Panc1 (cell line): Measurements from ENCODE around the gene SLAMF1. TPM values are rescaled to one million over a fixed set of nuclear protein-coding genes. Genes with fewer than 3 reads are reported as not detected.

Experiments
- ATAC-seq: fragments of 200-7000 bp; cut with Tn5 transposase; 2 replicates; pipeline ENCODE4 v1.9.1; 2020; ENCODE audit warnings: mild to moderate bottlenecking, moderate library complexity
- BruUV-seq: library from RNA; stranded (reverse); fragments of 400-500 nt; replicated peaks from 2 replicates; lab custom pipeline; 2021; lab: Mats Ljungman, UMichigan
- CTCF ChIA-PET: fragments of 300-600 bp; sonication (Branson Sonifier 250); formaldehyde crosslinking; loops from one replicate; lab custom pipeline; 2022; ENCODE audit warnings: antibody characterized with exemption; lab: Charles Lee
- POLR2A ChIA-PET: fragments of 300-600 bp; sonication (Branson Sonifier 250); formaldehyde crosslinking; loops from one replicate; lab custom pipeline; 2022; ENCODE audit warnings: antibody characterized with exemption; lab: Charles Lee
- DNase-seq: peaks from one replicate; pipeline ENCODE4 v3.0.0-alpha.2; 2010; ENCODE audit warnings: low read depth, low spot score
- H3K27ac ChIP-seq: 2 replicates; pipeline ENCODE4 v1.5.1; 2011; ENCODE audit warnings: mild to moderate bottlenecking, low read length, inconsistent platforms
- H3K27me3 ChIP-seq: fragments of 200-500 bp; sonication (Bioruptor generic); 2 replicates; pipeline ENCODE4 v1.6.0; 2014; ENCODE audit warnings: low read length, inconsistent platforms; ENCODE audit not compliant: control insufficient read depth, insufficient read depth
- H3K36me3 ChIP-seq: fragments of 200-500 bp; sonication (Bioruptor generic); 2 replicates; pipeline ENCODE4 v1.5.1; 2014; ENCODE audit warnings: inconsistent platforms, mild to moderate bottlenecking, low read length, moderate library complexity; ENCODE audit not compliant: control insufficient read depth, insufficient read depth
- H3K4me1 ChIP-seq: 2 replicates; pipeline ENCODE4 v1.5.1; 2011; ENCODE audit warnings: inconsistent platforms, mild to moderate bottlenecking, low read length, moderate library complexity; ENCODE audit not compliant: control insufficient read depth, insufficient read depth
- H3K4me3 ChIP-seq, 2 experiments: 2 replicates each; pipeline ENCODE4 v1.5.1; 2011 to 2012; ENCODE audit warnings: low read depth in 2 of 2, low read length in 2 of 2, mild to moderate bottlenecking in 2 of 2, inconsistent platforms in 1 of 2, moderate library complexity in 1 of 2
- H3K9me3 ChIP-seq: fragments of 200-500 bp; sonication (Bioruptor generic); 2 replicates; pipeline ENCODE4 v1.5.1; 2014; ENCODE audit warnings: low read depth, mild to moderate bottlenecking, inconsistent platforms, low read length, moderate library complexity; ENCODE audit not compliant: control insufficient read depth, insufficient read depth
- CTCF ChIP-seq: fragments of 450-650 bp; IDR thresholded peaks from 2 replicates; pipeline ENCODE4 v1.5.1; 2017; ENCODE audit warnings: mild to moderate bottlenecking
- POLR2AphosphoS5 ChIP-seq: IDR thresholded peaks from 2 replicates; pipeline ENCODE4 v1.6.1; 2012; ENCODE audit warnings: mild to moderate bottlenecking, low read depth, low read length, moderate library complexity
- REST ChIP-seq, 2 experiments: IDR thresholded peaks; 2 replicates each; pipeline ENCODE4 v1.6.1; 2011 to 2012; ENCODE audit warnings: low read depth in 2 of 2, control low read depth in 1 of 2, low read length in 1 of 2, mild to moderate bottlenecking in 1 of 2, moderate library complexity in 1 of 2; ENCODE audit not compliant: insufficient read depth in 1 of 2
- SIN3A ChIP-seq: IDR thresholded peaks from 2 replicates; pipeline ENCODE4 v1.6.1; 2012; ENCODE audit warnings: low read depth, mild to moderate bottlenecking, low read length, moderate library complexity, borderline replicate concordance; ENCODE audit not compliant: insufficient read depth
- TCF7L2 ChIP-seq: IDR thresholded peaks from 2 replicates; pipeline ENCODE4 v1.6.1; 2011; ENCODE audit warnings: mild to moderate bottlenecking, low read depth, low read length, inconsistent platforms
- in situ Hi-C: cut with HindIII; loops from 2 replicates; pipeline ENCODE4 v1.10.0; 2016; ENCODE audit warnings: low sequenced_read_pairs, low pct_unique_long_range_greater_than_20kb
- intact Hi-C: fragments of 100-400 bp; cut with micrococcal nuclease; formaldehyde crosslinking; loops from one replicate; pipeline ENCODE4 v1.10.0; 2022; ENCODE audit not compliant: unreplicated experiment
- total RNA-seq: library from RNA; stranded (reverse); gene quantifications from one replicate; pipeline ENCODE4 v1.2.1, GENCODE V29; 2021; ENCODE audit not compliant: unreplicated experiment

Gene SLAMF1
- total RNA-seq, 1 experiment from 2014 or later = not detected

GRCh38 chr1:160608941-160609340 lies 37.9 kb downstream of the SLAMF1 start:
- no peaks in the 10 kb centered on the region for H3K4me1 ChIP-seq
- DNase-seq = no peak
- H3K4me3 ChIP-seq = no peak overlapping the region
- no peak overlapping the region for H3K27ac ChIP-seq
- ChIA-PET POLR2A (no interaction called here), CTCF (interaction anchor here (1.2 kb wide), 1 partner anchor 180 kb away, joined by 3 read pairs; no protein-coding TSS in a partner anchor)
- H3K9me3 ChIP-seq = no peaks in the 10 kb centered on the region
- H3K36me3 ChIP-seq = no peaks in the 10 kb centered on the region
- BruUV-seq = no TSS peak
- intact Hi-C loops = loop anchor here (5.0 kb wide), 1 partner anchor 67 kb away; no protein-coding TSS in a partner anchor
- no peak for ATAC-seq
- peaks cover 7% of the 10 kb centered on the region for H3K27me3 ChIP-seq
- no peak for TF ChIP-seq CTCF
- no peak for TF ChIP-seq POLR2AphosphoS5
- TF ChIP-seq TCF7L2 = no peak
- TF ChIP-seq REST (IDR thresholded peaks at IDR 0.05; ENCODE audit: insufficient read depth in 1 of 2, low read depth in 2 of 2, low read length in 1 of 2) = no peak
- no peak for TF ChIP-seq SIN3A
- in situ Hi-C loops = no loop called here

- H3K27ac ChIP-seq = no peak overlapping the region
- ATAC-seq = no peak
- peaks cover 4% of the 10 kb centered on the region for H3K27me3 ChIP-seq
- in situ Hi-C loops = no loop called here
- TF ChIP-seq TCF7L2 (no peak), POLR2AphosphoS5 (no peak), SIN3A (no peak), REST (IDR thresholded peaks at IDR 0.05; ENCODE audit: insufficient read depth in 1 of 2, low read depth in 2 of 2, low read length in 1 of 2) (no peak), CTCF (no peak)
- ChIA-PET CTCF (interaction anchor here (1.2 kb wide), 1 partner anchor 180 kb away, joined by 3 read pairs; no protein-coding TSS in a partner anchor), POLR2A (no interaction called here)
- no peaks in the 10 kb centered on the region for H3K4me1 ChIP-seq
- no peak overlapping the region for H3K4me3 ChIP-seq
- intact Hi-C loops = loop anchor here (5.0 kb wide), 1 partner anchor 66 kb away; no protein-coding TSS in a partner anchor
- BruUV-seq = no TSS peak
- H3K9me3 ChIP-seq = no peaks in the 10 kb centered on the region
- no peak for DNase-seq
- H3K36me3 ChIP-seq = no peaks in the 10 kb centered on the region
These were observed 38.3 kb downstream of the SLAMF1 start for GRCh38 chr1:160608514-160608913.
